ENCODE data around the gene RFX2.

DNA sequence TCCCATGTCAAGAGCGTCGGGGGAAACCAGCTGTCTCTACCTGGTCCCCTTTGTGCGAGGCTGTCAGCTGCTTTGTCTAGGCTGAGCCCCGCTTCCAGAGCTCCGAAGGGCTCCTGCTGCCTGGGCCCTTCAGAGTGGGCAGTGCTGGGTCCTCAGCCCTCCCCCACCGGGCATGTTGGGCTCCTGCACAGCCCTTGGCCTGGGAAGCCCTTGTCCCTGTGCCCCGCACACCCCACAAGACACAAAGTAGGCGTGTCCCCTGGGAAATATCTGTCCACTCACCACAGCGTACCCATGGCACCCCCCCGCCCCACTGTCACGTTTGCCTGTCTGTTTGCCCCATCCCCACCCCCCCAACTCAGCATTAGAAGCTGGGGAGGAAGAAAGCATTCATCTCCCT, 92.7 kb downstream of the RFX2 start:
- TF ChIP-seq EZH2 (IDR thresholded peaks at IDR 0.05) (no peak), EZH2phosphoT487 (IDR thresholded peaks at IDR 0.05) (no peak), CTCF (IDR thresholded peaks at IDR 0.05) (no peak)
